Astrocyte of the cerebellum (primary cell): ENCODE measurements around the gene SLC12A5.
A peak's percentile ranks its signal among the peaks of the same experiment; 100 is the strongest.

ENCODE experiments used
- DNase-seq: peaks from one replicate; pipeline ENCODE4 v3.0.0-alpha.2; 2011; ENCODE audit warnings: low read depth
- H3K4me3 ChIP-seq: 2 replicates; pipeline ENCODE4 v1.5.1; 2011; ENCODE audit warnings: mild to moderate bottlenecking, low read depth, low read length, moderate library complexity
- CTCF ChIP-seq: IDR thresholded peaks from 2 replicates; pipeline ENCODE4 v1.5.1; 2012; ENCODE audit warnings: low read length, low read depth, moderate library complexity, mild to moderate bottlenecking; ENCODE audit errors: missing control alignments
- in situ Hi-C: cut with HindIII; loops from 2 replicates; pipeline ENCODE4 v1.10.0; 2017; ENCODE audit warnings: low sequenced_read_pairs

The SLC12A5 gene

DNA sequence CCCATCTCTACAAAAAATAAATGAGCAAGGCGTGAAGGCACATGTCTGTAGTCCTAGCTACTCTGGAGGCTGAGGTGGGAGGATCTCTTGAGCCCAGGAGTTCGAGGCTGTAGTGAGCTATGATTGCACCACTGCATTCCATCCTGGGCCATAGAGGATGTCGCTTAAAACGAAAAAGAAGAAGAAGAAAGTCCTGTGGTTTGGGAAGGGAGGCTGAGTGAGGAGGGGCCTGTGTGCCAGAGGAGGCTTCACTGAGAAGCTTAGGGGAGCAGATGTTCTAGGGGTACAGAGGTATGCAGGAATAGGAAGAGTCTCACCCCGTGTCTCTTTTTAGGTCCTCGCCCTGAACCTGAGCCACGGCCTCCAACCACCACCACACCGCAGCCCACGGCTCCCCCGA is 16.1 kb upstream of the SLC12A5 start:
- DNase-seq: no peak
- in situ Hi-C loops: no loop called here
- TF ChIP-seq CTCF: no peak
- no peak overlapping the region for H3K4me3 ChIP-seq

GRCh38 chr20:46013322-46013828 is 15.6 kb upstream of the SLC12A5 start:
- no peak for TF ChIP-seq CTCF
- in situ Hi-C loops: no loop called here
- no peak for DNase-seq
- H3K4me3 ChIP-seq: no peak overlapping the region

- no peak overlapping the region for H3K4me3 ChIP-seq
- no peak for DNase-seq
- in situ Hi-C loops: no loop called here
- peak; percentile 58 for TF ChIP-seq CTCF
Observed at GRCh38 chr20:46013829-46014516, 15.0 kb upstream of the SLC12A5 start.

GRCh38 chr20:46014517-46015396 is 14.3 kb upstream of the SLC12A5 start:
- H3K4me3 ChIP-seq: no peak overlapping the region
- in situ Hi-C loops: no loop called here
- no peak for TF ChIP-seq CTCF
- no peak for DNase-seq

DNA sequence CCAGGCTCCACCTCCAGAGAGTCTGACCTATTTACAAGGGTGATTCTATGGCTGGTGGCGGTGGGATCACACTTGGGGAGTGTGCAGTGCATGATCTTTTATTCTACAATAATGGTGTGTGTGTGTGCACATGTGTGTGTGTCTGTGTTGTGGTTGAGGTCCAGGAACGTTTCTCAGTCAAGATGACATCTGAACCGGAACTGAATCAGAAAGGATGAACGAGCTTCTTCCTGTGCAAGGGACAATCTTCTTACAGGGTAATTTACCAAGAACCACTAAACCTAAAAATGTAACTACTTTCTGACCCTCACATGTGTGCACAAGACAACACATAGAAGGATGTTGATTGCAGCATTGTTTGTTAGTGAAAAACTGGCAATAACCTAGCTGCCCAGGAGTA is 11.7 kb upstream of the SLC12A5 start:
- no peak for TF ChIP-seq CTCF
- DNase-seq: no peak
- H3K4me3 ChIP-seq: no peak overlapping the region
- in situ Hi-C loops: no loop called here

- in situ Hi-C loops: no loop called here
Observed at GRCh38 chr20:46018112-46018511, 10.9 kb upstream of the SLC12A5 start.

More at GRCh38 chr20:46018112-46018511, 10.9 kb upstream of the SLC12A5 start:
- DNase-seq: no peak
- H3K4me3 ChIP-seq: no peak overlapping the region
- TF ChIP-seq CTCF: no peak
